GM19328 (cell line): ENCODE data around the gene PAMR1.

ENCODE experiments used
- ATAC-seq: cut with Tn5 transposase; IDR thresholded peaks from one replicate; pipeline ENCODE4 v1.9.1; 2021; ENCODE audit warnings: mild to moderate bottlenecking, moderate library complexity; ENCODE audit not compliant: unreplicated experiment

Gene PAMR1

DNA sequence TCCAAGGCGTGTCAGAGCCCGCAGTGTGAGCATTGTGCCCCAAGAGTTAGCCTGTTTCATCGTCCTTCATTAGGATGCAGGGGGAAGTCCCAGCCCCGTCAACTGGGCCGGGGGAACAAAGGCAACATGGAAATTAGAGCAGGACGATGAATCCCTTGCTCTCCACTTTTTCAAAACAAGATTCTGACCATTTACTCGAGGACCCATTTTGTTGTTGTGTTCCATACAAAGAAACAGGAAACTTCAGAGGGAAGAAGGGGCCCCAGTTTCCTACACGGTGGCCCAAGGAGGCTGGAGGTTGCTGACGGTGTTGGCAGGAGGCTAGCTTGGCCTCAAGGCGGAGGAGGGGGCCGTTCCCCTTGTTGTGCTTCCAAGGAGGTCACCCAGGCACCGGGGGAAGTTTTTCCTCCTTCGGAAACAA lies 62.1 kb downstream of the PAMR1 start:
- ATAC-seq, result no peak

DNA sequence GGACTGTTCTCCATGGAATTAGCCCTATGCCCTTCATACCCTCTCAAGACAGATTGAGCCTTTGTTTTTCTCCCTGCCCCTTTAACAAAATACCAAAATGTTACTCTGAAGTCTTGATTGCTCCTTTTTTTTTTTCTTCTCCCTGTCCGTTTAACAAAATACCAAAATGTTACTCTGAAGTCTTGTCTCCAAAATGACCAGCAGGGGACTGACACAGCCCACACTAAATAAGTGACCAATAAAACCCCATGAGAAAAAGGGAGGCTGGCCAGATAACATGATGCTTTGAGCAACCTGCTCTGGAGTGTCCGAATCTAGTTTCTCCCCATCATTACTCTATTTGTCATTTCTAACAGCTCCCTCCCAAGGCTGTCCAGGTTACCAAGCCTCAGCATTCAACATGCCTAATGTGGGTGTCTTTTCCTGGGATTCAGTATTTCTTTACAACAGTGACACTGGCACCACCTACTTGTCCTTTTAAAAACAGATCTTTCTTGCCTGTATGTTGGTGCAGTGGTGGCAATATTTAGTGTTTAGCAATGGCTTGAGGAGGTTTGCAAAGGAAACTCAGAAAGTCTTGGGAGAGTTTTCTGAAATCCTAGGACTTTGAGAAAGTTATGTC lies 63.4 kb downstream of the PAMR1 start:
- ATAC-seq, result no peak

GRCh38 chr11:35459489-35459888 lies 65.9 kb downstream of the PAMR1 start:
- ATAC-seq, result no peak

- no peak for ATAC-seq
Measured at GRCh38 chr11:35458846-35459245, 66.6 kb downstream of the PAMR1 start.

- ATAC-seq, result no peak
Measured at GRCh38 chr11:35454362-35454761, 71.1 kb downstream of the PAMR1 start.

DNA sequence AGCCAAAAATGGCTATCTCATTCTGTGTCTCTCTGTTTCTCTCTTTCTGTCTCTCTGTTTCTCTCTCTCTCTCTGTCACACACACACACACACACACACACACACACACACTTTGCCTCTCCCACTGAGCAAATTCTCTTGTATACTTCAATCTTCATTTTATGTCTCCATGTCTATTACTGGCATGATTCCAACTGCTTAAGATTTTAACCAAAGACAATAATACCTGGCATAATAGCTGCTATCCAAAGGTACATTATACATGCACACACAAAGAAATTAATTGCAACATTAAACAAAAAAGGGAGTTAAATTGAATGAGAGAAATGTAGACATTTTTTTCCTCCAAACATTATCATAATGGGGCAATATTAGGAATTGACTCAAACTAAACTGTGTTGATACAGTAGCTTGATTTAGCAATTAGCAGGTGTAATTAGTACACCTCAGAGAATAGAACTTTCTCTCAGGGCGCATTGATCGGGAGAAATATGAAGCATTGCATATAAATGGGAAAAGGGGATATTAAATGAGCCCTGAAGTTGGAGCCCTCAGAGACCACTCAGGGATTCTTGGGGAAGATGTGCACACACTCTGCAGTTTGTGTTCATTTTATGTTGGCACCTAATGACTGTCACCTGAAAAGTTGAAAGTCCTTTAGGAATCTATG lies 88.7 kb downstream of the PAMR1 start:
- ATAC-seq, result no peak

- ATAC-seq, result no peak
Measured at GRCh38 chr11:35433588-35433987, 91.8 kb downstream of the PAMR1 start.

GRCh38 chr11:35432464-35432863 lies 93.0 kb downstream of the PAMR1 start:
- ATAC-seq, result no peak

DNA sequence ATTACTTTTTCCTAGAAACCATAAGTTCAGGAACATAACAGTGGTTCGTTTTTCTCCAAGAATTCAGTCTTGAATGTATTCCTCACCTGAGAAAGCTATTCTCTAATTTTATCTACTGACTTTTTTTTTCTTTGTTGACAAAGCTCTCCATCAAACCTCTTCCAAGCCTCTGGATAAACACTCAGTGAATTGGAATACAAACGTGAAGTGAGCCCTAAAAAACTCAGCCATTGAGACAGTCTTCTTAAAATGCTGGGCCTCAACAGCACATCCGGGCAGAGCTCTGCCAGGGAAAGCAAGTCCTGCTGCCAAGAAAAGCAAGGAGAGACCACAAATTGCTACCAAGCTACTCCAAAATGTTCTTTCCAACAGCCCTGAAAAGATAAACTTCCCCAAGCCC lies 98.3 kb downstream of the PAMR1 start:
- no peak for ATAC-seq

DNA sequence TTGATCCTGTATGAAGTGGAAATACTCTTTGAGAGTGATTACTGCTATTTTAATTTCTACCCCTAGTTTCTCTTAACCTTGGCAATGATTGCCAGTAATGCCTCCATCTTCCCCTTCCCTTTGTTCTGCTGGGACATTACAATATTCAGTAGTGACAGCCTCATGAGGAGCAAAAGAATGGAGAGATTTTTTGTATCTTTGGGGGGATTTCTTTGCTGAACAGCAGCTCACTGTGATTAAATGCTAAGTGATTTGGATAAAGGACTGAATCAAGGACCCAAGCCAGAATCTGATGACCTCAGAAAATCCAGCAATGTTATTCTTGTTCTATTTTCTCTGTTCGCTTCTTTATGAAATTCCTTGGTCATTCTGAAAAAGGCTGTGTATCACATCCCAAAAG lies 99.1 kb downstream of the PAMR1 start:
- ATAC-seq, result no peak

DNA sequence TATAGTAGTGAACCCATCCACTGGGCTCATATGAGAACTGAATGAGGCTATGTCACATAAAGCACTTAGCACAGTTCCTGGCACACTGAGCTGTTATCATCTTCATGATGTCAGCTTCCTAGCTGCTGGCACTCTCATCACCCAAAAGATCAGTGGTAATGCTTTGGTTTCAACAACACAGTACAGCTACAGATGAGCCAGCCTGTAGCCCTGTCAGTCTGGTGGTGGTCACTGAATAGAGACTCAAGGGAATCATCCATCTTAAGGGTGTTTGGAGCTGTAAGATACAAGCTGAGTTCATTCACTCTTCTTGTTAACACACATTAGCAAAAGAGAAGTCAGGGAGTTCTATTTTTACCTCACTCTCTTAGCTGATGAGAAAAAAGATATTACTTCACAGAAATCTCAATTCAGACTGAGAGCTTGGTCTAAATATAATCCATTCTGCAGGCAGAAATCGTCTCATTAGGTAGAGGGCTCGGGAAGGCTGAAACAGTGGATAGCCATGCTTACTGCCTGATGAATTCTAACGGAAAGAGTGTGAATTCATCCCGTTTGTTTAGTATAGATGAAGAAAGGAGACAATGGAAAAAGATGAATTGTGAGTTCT lies 99.7 kb downstream of the PAMR1 start:
- ATAC-seq, result no peak

DNA sequence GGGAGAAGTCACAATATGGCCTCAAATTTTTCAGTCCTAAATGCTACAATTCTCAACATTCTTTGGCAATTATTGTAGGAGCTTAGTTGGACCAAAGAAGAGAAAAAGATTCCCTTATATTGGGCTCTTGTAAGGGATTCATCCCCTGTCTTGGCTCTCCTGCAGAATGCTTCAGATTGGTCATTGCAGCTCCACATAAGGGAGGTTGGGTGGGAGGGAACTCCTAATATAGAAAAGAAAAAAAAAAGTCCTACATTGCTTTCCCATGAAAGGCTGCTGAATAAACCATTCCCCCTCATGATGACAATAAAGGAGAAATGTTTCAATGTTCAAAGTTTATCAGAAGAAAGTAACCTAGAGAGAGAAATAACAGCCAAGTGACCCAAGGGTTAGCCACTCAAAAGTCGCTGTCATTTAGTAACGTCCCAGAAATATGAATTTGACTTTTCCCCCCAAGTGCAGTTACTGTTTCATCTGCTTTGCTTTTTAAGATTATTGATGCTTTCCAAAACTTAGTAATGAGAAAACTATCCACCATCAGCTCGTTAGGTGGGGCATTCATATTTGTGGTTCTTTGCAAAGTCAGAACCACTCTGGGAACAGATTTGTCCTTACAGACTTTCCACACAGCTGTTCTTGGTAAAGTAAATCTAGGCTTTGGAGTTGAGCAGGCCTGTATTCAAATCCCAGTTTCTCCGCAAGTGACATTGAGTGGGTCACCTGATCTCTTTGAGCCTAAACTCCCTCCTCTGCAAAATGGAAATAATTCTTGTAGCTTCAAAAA lies 101.1 kb downstream of the PAMR1 start:
- no peak for ATAC-seq

- no peak for ATAC-seq
Measured at GRCh38 chr11:35420371-35420770, 105.0 kb downstream of the PAMR1 start.

DNA sequence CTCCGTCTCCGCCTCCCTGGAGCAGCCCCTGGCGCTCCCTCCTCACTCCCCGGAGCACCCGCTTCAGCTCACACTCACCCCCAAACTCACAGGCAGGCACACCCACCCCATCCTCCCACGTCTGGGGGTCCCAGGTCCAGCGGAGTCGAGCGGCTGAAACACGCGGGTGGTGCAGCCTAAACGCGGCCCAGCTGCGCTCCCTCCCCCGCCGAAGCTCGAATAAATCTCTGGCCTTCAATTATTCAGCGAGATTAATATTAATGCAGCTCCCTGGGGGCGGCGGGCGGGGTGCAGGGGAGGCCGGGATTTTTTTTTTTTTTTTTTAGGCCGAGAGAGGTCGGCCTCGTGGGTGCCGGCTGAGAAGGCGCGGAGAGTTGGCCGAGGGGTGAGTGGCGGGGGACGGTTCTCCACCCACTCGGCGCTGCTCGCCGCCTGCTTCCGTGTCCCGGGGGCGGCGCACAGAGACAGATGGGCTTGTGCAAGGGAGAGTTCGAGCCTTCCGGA lies 105.5 kb downstream of the PAMR1 start:
- ATAC-seq, result no peak

DNA sequence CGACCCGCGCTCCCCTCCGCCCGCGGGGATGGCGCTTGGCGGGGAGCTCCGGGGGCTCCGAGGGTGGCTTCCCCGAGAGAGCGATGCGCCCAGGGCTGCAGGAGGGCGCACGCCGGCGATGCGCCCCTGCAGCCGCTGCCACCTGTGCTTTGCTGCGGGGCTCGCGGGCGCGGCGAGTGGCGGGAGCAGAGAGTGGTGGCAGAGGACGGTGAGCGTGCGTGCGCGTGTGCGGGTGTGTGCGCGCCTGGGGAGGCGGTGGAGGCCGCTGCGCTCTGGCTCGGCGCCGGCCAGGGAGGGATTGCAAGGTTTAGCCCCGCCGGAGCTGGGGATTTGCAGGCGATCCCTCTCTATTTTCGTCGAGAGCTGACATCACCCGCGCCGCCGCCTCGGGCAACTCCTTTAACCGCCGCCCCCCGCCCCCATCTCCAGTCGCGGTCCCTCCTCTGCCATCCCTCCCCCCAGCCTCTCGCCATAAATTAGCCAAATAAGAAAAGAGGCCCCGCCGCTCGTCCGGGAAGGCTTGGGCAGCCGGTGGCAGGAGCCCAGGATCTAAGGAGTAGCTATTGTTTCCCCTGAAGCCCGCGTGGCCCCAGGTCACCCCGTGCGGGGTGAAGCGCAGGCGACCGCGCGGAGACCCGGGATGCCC lies 106.1 kb downstream of the PAMR1 start, which contains the start of gene SLC1A2:
TSS of gene SLC1A2 (minus strand) at position 375 of the 646 bp plus-strand sequence. CDS start 592 bp downstream, outside the sequence.
- ATAC-seq, result no peak

DNA sequence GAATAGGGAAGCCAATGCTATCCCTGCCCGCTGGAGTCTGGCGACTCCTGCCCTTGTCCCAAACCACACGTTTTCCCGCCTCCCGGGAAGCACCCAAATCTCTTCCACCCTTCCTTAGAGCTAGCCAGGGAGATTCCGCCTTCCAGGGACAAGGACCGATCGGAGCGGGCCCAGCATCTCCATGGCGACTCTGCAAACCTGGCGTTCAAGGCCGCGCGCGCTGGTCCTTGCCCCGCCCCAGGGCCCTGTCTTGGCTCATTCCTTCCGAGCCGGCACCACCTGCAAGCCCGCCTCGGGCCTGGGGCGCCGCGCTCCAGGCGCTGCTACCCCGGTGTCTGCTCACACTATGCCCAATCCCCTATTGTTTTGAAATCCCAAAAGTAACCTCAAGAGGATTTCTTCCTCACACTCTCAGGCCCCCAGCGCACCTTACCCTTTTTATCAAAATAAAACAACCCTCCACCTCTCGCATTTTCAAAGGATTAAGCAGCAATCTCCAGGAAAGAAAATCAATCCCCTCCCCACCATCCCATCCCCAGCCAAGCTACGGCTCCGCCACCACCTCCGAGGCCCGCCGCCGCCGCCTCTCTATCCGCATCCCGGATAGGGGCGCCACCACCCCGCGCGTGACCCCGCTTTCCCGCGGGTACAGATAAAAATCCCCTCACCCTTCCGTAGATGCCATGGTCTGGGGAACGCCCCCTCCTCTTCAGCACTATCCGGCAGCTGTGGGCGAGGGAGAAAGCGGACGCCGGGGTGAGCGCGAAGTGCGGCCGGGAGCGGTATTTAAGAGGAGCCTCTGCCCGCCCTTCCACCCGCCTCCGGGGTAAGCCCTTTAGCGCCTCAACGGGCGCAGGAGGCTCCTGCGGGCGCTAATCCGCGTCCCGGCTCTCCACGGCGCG lies 106.9 kb downstream of the PAMR1 start:
- no peak for ATAC-seq

DNA sequence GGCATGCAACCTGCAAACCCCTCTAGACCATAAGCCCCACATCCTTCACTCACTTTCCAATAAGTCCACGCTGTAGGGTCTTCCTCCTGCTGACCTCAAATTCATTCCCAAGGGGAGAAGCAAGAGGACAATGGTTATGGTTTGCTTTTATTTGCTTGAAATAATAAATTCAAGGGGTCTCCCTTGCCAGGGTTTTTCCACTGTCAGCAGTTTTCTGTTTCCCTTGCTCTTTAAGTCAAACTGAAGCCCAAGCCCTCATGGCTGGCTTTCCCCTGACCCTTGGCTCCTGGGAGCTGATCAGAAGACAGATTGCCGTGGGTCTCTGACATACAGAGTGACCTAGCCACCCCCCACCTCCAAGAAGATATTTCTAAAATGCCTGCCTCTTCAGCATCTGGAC lies 109.9 kb downstream of the PAMR1 start:
- ATAC-seq, result no peak

DNA sequence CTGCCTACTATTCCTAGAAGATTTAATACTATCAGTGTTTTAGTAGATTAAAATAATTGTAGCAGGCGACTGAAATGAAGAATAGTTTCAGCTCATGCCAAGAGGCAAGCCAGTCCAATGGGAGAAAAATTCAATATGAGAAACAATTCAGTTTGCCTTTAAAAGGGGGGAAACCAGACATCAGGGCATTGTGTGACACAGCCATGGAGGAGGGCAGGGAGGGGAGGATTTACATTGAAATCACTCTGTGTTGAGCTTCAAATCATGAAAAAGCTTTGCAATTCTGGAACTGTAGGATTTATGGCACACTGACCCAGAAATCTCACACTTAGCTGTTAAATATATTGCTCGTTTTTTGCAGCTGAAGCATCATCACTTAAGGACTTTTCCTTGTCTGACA lies 110.6 kb downstream of the PAMR1 start:
- no peak for ATAC-seq

GRCh38 chr11:35414311-35414710 lies 111.1 kb downstream of the PAMR1 start:
- no peak for ATAC-seq

DNA sequence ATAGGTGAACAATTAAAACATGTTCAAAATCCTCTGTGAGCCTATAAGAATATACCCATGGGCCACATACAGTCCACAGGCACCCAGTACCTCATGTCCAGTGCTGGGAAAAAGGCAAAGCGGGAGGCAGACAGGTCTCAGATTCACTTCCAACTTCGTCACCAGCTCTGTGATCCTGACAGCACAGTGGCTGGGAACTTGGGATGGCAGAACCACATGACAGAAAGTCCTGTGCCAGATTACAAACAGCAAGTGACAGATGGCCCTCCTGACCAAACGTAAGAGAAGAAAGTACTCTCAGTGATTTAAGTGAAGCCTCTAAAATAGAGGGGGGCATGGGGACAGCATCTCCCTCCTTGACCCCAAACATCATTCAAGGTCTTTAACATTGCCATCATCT lies 111.8 kb downstream of the PAMR1 start:
- no peak for ATAC-seq
